HL-60 (cell line): ENCODE results near the gene TRIM9.

ENCODE experiments used
- DNase-seq, 2 experiments: peaks; one replicate each; pipeline ENCODE4 v3.0.0-alpha.2; 2010 to 2020; ENCODE audit warnings: low read depth in 1 of 2, low spot score in 1 of 2
- H3K27ac ChIP-seq: fragments of 250-450 bp; sonication (Bioruptor Pico); replicated peaks from 2 replicates; pipeline ENCODE4 v1.5.1; 2020; ENCODE audit warnings: mild to moderate bottlenecking, moderate library complexity
- H3K27me3 ChIP-seq: fragments of 250-450 bp; sonication (Bioruptor Pico); 2 replicates; pipeline ENCODE4 v1.5.1; 2021; ENCODE audit warnings: mild to moderate bottlenecking, moderate library complexity; ENCODE audit not compliant: insufficient read depth, poor library complexity, severe bottlenecking
- H3K4me3 ChIP-seq: replicated peaks from 2 replicates; pipeline ENCODE4 v1.5.1; 2011; ENCODE audit warnings: mild to moderate bottlenecking, control low read depth, low read length; ENCODE audit not compliant: insufficient read depth
- CTCF ChIP-seq: IDR thresholded peaks from one replicate; pipeline ENCODE4 v1.5.1; 2011; ENCODE audit warnings: low read length, control low read depth, inconsistent platforms; ENCODE audit not compliant: insufficient read depth
- GABPA ChIP-seq: IDR thresholded peaks from 2 replicates; pipeline ENCODE4 v1.6.1; 2012; ENCODE audit warnings: low read depth
- POLR2AphosphoS5 ChIP-seq: IDR thresholded peaks from 2 replicates; pipeline ENCODE4 v1.6.1; 2012; ENCODE audit warnings: low read depth
- REST ChIP-seq: IDR thresholded peaks from 2 replicates; pipeline ENCODE4 v1.6.1; 2012; ENCODE audit warnings: low read depth; ENCODE audit not compliant: insufficient replicate concordance
- SPI1 ChIP-seq: IDR thresholded peaks from 2 replicates; pipeline ENCODE4 v1.6.1; 2012; ENCODE audit warnings: low read depth, mild to moderate bottlenecking, borderline replicate concordance

The TRIM9 gene

GRCh38 chr14:50977863-50978528 is 116.9 kb downstream of the TRIM9 start:
- no peak for TF ChIP-seq CTCF
- peak; percentile 38; the same call in 1 of the 2 replicates for TF ChIP-seq SPI1
- no peak for TF ChIP-seq POLR2AphosphoS5
- TF ChIP-seq REST, result no peak
- H3K4me3 ChIP-seq, result no peak overlapping the region
- no peaks in the 10 kb centered on the region for H3K27me3 ChIP-seq
- no peak overlapping the region for H3K27ac ChIP-seq
- DNase-seq, result no peak

GRCh38 chr14:50974118-50974517 is 120.8 kb downstream of the TRIM9 start:
- Histone ChIP-seq H3K27ac (no peak overlapping the region), H3K4me3 (no peak overlapping the region), H3K27me3 (no peaks in the 10 kb centered on the region)
- TF ChIP-seq GABPA, result no peak
- TF ChIP-seq CTCF, result no peak
- TF ChIP-seq POLR2AphosphoS5, result no peak
- no peak for TF ChIP-seq REST
- TF ChIP-seq SPI1, result no peak
- no peak for DNase-seq

- Histone ChIP-seq H3K4me3 (no peak overlapping the region), H3K27me3 (no peaks in the 10 kb centered on the region), H3K27ac (no peak overlapping the region)
- DNase-seq, result no peak
- TF ChIP-seq SPI1 (no peak), POLR2AphosphoS5 (no peak), GABPA (no peak), REST (no peak), CTCF (no peak)
Measured at GRCh38 chr14:50972734-50973133, 122.2 kb downstream of the TRIM9 start.
